ENCODE data around the gene FKRP.

FKRP gene

GRCh38 chr19:46724468-46724867 is 21.4 kb upstream of the FKRP start:
- no peak for DNase-seq
- Histone ChIP-seq H3K27ac (no peak overlapping the region), H3K4me3 (no peak overlapping the region), H3K36me3 (peaks cover 59 to 100% (median 96%) of the 10 kb centered on the region in 3 donors), H3K4me1 (peaks cover 0 to 5% (median 0%) of the 10 kb centered on the region in 4 donors), H3K9me3 (no peaks in the 10 kb centered on the region), H3K27me3 (no peaks in the 10 kb centered on the region)
- TF ChIP-seq CTCF (IDR thresholded peaks at IDR 0.05) = no peak
- intact Hi-C loops (cut with DNase I; ENCODE audit: low total_unique reads) = no loop called here

GRCh38 chr19:46725036-46725820 is 20.6 kb upstream of the FKRP start:
- H3K9me3 ChIP-seq = no peaks in the 10 kb centered on the region
- peaks cover 65 to 100% (median 97%) of the 10 kb centered on the region in 3 donors for H3K36me3 ChIP-seq
- H3K27ac ChIP-seq = no peak overlapping the region
- intact Hi-C loops (cut with DNase I; ENCODE audit: low total_unique reads) = no loop called here
- no peak for TF ChIP-seq CTCF (IDR thresholded peaks at IDR 0.05)
- H3K4me1 ChIP-seq = peaks cover 0 to 5% (median 0%) of the 10 kb centered on the region in 4 donors
- DNase-seq = no peak
- no peaks in the 10 kb centered on the region for H3K27me3 ChIP-seq
- H3K4me3 ChIP-seq = no peak overlapping the region

GRCh38 chr19:46725859-46726393 is 19.9 kb upstream of the FKRP start:
- intact Hi-C loops (cut with DNase I; ENCODE audit: low total_unique reads) = no loop called here
- peaks cover 0 to 5% (median 0%) of the 10 kb centered on the region in 4 donors for H3K4me1 ChIP-seq
- H3K36me3 ChIP-seq = peaks cover 72 to 100% (median 97%) of the 10 kb centered on the region in 3 donors
- no peaks in the 10 kb centered on the region for H3K9me3 ChIP-seq
- no peak for TF ChIP-seq CTCF (IDR thresholded peaks at IDR 0.05)
- H3K4me3 ChIP-seq = no peak overlapping the region
- H3K27ac ChIP-seq = no peak overlapping the region
- no peaks in the 10 kb centered on the region for H3K27me3 ChIP-seq
- no peak for DNase-seq

- no peak overlapping the region for H3K27ac ChIP-seq
- no peaks in the 10 kb centered on the region for H3K27me3 ChIP-seq
- no peaks in the 10 kb centered on the region for H3K9me3 ChIP-seq
- peaks cover 0 to 8% (median 0%) of the 10 kb centered on the region in 4 donors for H3K4me1 ChIP-seq
- H3K4me3 ChIP-seq = no peak overlapping the region
- no peak for TF ChIP-seq CTCF (IDR thresholded peaks at IDR 0.05)
- H3K36me3 ChIP-seq = peaks cover 74 to 100% (median 93%) of the 10 kb centered on the region in 3 donors
- no peak for DNase-seq
- intact Hi-C loops (cut with DNase I; ENCODE audit: low total_unique reads) = no loop called here
Observed at GRCh38 chr19:46726551-46726950, 19.3 kb upstream of the FKRP start.

- Histone ChIP-seq H3K4me1 (peaks cover 0 to 10% (median 0%) of the 10 kb centered on the region in 4 donors), H3K27me3 (no peaks in the 10 kb centered on the region), H3K9me3 (no peaks in the 10 kb centered on the region), H3K36me3 (peaks cover 70 to 100% (median 93%) of the 10 kb centered on the region in 3 donors), H3K4me3 (no peak overlapping the region), H3K27ac (no peak overlapping the region)
- intact Hi-C loops (cut with DNase I; ENCODE audit: low total_unique reads) = no loop called here
- DNase-seq = no peak
- TF ChIP-seq CTCF (IDR thresholded peaks at IDR 0.05) = no peak
Observed at GRCh38 chr19:46726971-46727501, 18.8 kb upstream of the FKRP start.
